Prostate gland (tissue), 2 donors: ENCODE results near the gene KRT34. TPM values are rescaled to one million over a fixed set of nuclear protein-coding genes. Genes with fewer than 3 reads are reported as not detected.
"Not testable (repeated sequence)": the region's sequence is repeated elsewhere in the genome, so short reads cannot be mapped to it uniquely, and the experiment has no call there.

ENCODE experiments used
- DNase-seq: peaks from one replicate; pipeline ENCODE4 v3.0.0-alpha.2; 2019; ENCODE audit warnings: low spot score
- H3K27ac ChIP-seq, 2 donors: fragments of 200-600 bp; sonication (generic); 2 replicates each; pipeline ENCODE4 v1.5.1; 2017 to 2019
- H3K27me3 ChIP-seq: fragments of 200-600 bp; sonication (generic); replicated peaks from 2 replicates; pipeline ENCODE4 v1.5.1; 2019; ENCODE audit not compliant: insufficient read depth
- H3K36me3 ChIP-seq, 2 donors: fragments of 200-600 bp; sonication (generic); 1 replicate in 1 of 2; 2 replicates in 1 of 2; pipeline versions ENCODE4 v1.5.1 to v1.8.1; 2017 to 2019
- H3K4me1 ChIP-seq: fragments of 200-600 bp; sonication (generic); replicated peaks from 2 replicates; pipeline ENCODE4 v1.5.1; 2019
- H3K4me3 ChIP-seq, 2 donors: fragments of 200-600 bp; sonication (generic); 2 replicates each; pipeline ENCODE4 v1.5.1; 2017 to 2019
- H3K9me3 ChIP-seq: fragments of 200-600 bp; sonication (generic); 2 replicates; pipeline ENCODE4 v1.5.1; 2017
- CTCF ChIP-seq, 4 experiments: fragments of 200-600 bp in 2 of 4; fragments of 450-650 bp in 2 of 4; sonication (generic) in 2 of 4; IDR thresholded peaks; 1 replicate in 3 of 4; 2 replicates in 1 of 4; pipeline ENCODE4 v1.5.1; 2016 to 2019; ENCODE audit warnings: antibody characterized with exemption in 4 of 4, mild to moderate bottlenecking in 2 of 4, moderate library complexity in 2 of 4
- POLR2A ChIP-seq: fragments of 450-650 bp; IDR thresholded peaks from one replicate; pipeline ENCODE4 v1.6.1; 2016; ENCODE audit warnings: antibody characterized with exemption, mild to moderate bottlenecking
- POLR2AphosphoS5 ChIP-seq: sonication (generic); formaldehyde crosslinking; IDR thresholded peaks from one replicate; pipeline ENCODE4 v1.6.1; 2017; ENCODE audit warnings: antibody characterized with exemption
- WGBS: methylation state at CpG from one replicate; pipeline ENCODE4 v1.1.5; 2018; 5-methylcytosine and 5-hydroxymethylcytosine counted together
- intact Hi-C: fragments of 100-400 bp; cut with DNase I; formaldehyde crosslinking; loops from one replicate; pipeline ENCODE4 v1.14.2; 2022
- total RNA-seq, 2 donors: library from RNA; depleted of rRNA; stranded (reverse); fragments of >200 nt; gene quantifications; one replicate each; pipeline ENCODE4 v1.1.0, GENCODE V29; 2016

KRT34 gene
- total RNA-seq, 2 donors from 2014 or later: 1.5 TPM; not detected in 1

- no peak overlapping the region for H3K4me3 ChIP-seq
- H3K36me3 ChIP-seq: no peaks in the 10 kb centered on the region
- DNase-seq: no peak
- no peaks in the 10 kb centered on the region for H3K27me3 ChIP-seq
- WGBS: 97% methylated on average over 1 of the region's 1 CpG
- TF ChIP-seq CTCF (IDR thresholded peaks at IDR 0.05): no peak
- no peak for TF ChIP-seq POLR2A
- TF ChIP-seq POLR2AphosphoS5: no peak
- intact Hi-C loops: no loop called here
- no peaks in the 10 kb centered on the region for H3K9me3 ChIP-seq
- H3K27ac ChIP-seq: no peak overlapping the region
- no peaks in the 10 kb centered on the region for H3K4me1 ChIP-seq
Measured at GRCh38 chr17:41383690-41384089, 1.6 kb upstream of the KRT34 start.

- H3K27me3 ChIP-seq: no peaks in the 10 kb centered on the region
- H3K27ac ChIP-seq: no peak overlapping the region
- no peak overlapping the region for H3K4me3 ChIP-seq
- no peak for TF ChIP-seq POLR2A
- no peak for TF ChIP-seq POLR2AphosphoS5
- no peak for TF ChIP-seq CTCF (IDR thresholded peaks at IDR 0.05)
- intact Hi-C loops: no loop called here
- H3K4me1 ChIP-seq: no peaks in the 10 kb centered on the region
- WGBS: 92% methylated on average over 1 of the region's 1 CpG
- H3K36me3 ChIP-seq: no peaks in the 10 kb centered on the region
- H3K9me3 ChIP-seq: no peaks in the 10 kb centered on the region
- DNase-seq: no peak
Measured at GRCh38 chr17:41382394-41382793, 288 bp upstream of the KRT34 start.

- DNase-seq, intact Hi-C loops, H3K27ac ChIP-seq, H3K4me3 ChIP-seq, H3K9me3 ChIP-seq, H3K4me1 ChIP-seq, H3K36me3 ChIP-seq, H3K27me3 ChIP-seq: not testable (repeated sequence)
- WGBS: 88% methylated on average over 7 of the region's 7 CpGs
Measured at GRCh38 chr17:41380091-41380490, 2.0 kb downstream of the KRT34 start.

GRCh38 chr17:41377546-41377945 is 4.6 kb downstream of the KRT34 start:
- H3K4me1 ChIP-seq: no peaks in the 10 kb centered on the region
- H3K36me3 ChIP-seq: no peaks in the 10 kb centered on the region
- no peak overlapping the region for H3K4me3 ChIP-seq
- intact Hi-C loops: no loop called here
- 19% methylated on average over 2 of the region's 2 CpGs for WGBS
- TF ChIP-seq CTCF (IDR thresholded peaks at IDR 0.05) (no peak), POLR2AphosphoS5 (no peak), POLR2A (no peak)
- no peak overlapping the region for H3K27ac ChIP-seq
- no peaks in the 10 kb centered on the region for H3K27me3 ChIP-seq
- no peaks in the 10 kb centered on the region for H3K9me3 ChIP-seq
- no peak for DNase-seq

- TF ChIP-seq POLR2A (no peak), POLR2AphosphoS5 (no peak), CTCF (IDR thresholded peaks at IDR 0.05) (no peak)
- H3K4me3 ChIP-seq: no peak within 1 kb of the TSS
- H3K27ac ChIP-seq: no peak within 1 kb of the TSS
- H3K36me3 ChIP-seq: no peaks in the 10 kb centered on the region
- H3K9me3 ChIP-seq: no peaks in the 10 kb centered on the region
- H3K27me3 ChIP-seq: no peaks in the 10 kb centered on the region
- 100% methylated on average over 1 of the region's 1 CpG for WGBS
- DNase-seq: no peak
- no peaks in the 10 kb centered on the region for H3K4me1 ChIP-seq
- intact Hi-C loops: no loop called here
Measured at GRCh38 chr17:41369713-41370112, 12.4 kb downstream of the KRT34 start, which contains the start of gene KRT33B. KRT33B (minus strand) TSS chr17:41369813; CDS start chr17:41369750, 63 bp downstream.
